Measurements from ENCODE around the gene CPSF7. TPM values are rescaled to one million over a fixed set of nuclear protein-coding genes. Genes with fewer than 3 reads are reported as not detected.
"Not testable (repeated sequence)": the region's sequence is repeated elsewhere in the genome, so short reads cannot be mapped to it uniquely, and the experiment has no call there.

Gene CPSF7
- total RNA-seq, 1 donor from 2014 or later: 13.0 TPM

DNA sequence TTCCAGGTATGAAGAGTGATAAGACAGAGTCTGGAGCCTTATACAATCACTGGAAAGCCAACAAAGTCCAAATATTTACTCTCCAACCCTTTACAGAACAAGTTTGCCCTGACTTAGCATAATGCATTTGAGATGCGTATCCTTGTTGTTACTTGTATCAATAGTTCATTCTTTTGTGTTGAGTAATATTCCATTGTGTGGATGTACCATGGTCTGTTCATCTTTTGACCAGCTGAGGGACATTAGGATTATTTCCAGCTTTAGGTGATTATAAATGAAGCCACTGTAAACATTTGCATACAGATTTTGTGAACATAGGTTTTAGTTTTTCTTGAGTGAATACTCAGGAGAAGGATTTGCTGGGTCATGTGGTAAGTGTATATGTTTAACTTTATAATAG is 9.8 kb upstream of the CPSF7 start:
- no peak for DNase-seq (ENCODE audit: low read depth, low spot score)

DNA sequence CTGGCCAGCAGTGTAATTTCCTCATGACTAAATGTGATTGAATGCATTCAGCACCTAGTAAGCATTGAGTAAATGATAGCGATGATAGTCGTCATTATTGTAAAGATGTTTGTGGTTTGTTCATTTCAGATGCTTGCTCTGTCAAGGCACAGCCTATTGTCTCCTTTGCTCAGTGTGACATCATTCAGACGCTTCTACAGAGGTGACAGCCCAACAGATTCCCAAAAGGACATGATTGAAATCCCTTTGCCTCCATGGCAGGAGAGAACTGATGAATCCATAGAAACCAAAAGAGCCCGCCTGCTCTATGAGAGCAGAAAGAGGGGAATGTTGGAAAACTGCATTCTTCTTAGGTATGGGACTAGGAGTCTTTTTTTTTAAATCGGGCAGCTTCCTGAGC is 7.7 kb upstream of the CPSF7 start:
- DNase-seq (ENCODE audit: low read depth, low spot score): no peak

DNA sequence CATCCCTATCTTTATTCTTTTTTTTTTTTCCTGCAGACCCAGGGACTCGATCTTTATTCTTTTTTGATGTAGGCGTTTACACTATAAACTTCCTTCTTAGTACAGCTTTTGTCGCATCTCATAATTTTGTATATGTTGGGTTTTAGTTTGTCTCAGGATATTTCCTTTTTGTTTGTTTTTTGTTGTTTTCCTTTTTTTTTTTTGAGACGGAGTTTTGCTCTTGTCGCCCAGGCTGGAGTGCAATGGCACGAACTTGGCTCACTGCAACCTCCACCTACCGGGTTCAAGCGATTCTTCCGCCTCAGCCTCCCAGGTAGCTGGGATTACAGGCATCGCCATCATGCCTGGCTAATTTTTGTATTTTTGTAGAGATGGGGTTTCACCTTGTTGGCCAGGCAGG is 1.1 kb upstream of the CPSF7 start:
- not testable (repeated sequence) for DNase-seq (ENCODE audit: low read depth, low spot score)

DNA sequence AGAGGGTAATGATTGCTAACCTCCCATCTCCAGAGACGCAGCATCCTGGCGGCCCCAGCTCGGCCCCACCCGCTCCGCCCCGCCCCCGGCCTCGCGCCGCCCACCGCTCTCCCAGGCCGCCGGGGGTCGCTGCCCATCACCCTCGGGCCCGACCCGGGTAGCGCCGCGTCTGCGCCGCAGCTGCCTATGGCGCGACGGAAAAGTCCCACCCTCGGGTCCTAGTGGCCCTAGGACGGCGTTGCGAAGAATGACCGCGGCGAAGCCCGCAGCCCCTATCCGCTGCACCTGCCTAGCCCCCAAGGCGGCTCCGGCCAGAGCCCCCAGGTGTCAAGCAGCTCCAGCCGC is 457 bp downstream of the CPSF7 start:
- peak; percentile 13 for DNase-seq (ENCODE audit: low read depth, low spot score)

DNA sequence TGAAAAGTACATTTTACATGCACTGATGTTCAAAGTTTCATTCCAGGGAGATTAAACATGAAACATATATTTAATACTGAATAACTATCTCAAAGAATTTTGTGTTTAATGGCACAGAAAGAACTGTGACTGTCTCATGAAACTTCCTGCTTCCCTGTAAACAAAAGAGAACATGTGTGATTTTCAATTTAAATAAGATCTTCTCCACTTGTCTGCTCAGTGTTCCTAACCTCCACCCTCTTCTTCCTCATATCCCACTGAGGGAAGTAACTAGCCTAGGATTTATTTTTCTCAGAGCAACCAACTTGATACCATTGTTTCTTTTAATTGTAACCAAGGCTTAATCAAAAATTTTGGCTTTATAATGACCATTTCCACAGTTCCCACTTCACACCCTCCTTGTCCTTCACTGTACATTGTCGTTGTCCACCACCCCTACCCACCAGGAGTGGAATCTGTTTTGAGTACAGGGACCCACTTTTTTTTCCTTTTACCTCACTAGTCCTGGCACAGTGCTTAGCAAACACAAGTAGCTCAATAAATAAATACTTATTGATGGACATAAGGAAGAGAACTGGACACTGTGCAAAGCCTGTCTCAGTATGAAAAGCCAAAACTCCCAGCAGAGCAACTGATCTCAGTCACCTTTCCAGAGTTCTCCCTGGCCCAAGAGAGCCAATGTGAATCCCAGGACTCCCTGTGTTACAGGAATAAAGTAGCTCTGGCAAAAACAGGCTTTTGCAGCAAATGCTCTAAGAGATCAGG is 4.2 kb downstream of the CPSF7 start:
- DNase-seq (ENCODE audit: low read depth, low spot score): no peak

DNA sequence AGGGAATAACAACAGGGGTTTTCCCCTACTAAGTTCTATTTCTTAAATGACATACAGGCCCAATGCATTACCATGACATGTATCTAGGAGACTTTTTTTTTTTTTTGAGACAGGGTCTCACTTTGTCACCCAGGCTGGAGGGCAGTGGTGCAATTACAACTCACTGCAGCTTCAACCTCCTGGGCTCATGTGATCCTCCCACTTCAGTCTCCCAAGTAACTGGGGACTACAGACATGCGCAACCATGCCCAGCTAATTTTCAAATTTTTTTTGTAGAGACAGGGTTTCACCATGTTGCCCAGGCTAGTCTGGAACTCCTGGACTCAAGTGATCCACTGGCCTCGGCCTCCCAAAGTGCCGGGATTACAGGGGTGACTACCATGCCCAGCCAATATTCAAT is 7.5 kb downstream of the CPSF7 start:
- no peak for DNase-seq (ENCODE audit: low read depth, low spot score)

DNA sequence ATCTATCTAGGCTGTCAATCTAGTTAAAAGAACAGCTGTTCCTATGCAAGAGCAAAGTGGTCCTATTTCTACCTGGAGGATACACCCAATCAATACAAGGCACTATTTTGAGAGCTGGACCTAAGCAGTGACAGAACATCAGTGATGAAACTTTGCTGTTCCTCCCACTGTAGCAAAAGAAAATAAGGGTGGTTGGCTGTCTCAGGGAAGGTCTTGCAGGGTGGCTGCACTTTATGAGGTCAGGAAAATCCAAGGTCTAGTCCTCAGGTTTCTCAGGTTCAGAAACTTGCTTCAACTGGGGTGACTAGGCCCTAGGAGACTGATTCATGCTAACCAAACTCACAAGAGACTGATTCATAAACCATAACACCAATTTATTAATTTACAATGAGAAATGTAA is 11.6 kb downstream of the CPSF7 start:
- DNase-seq (ENCODE audit: low read depth, low spot score): no peak

DNA sequence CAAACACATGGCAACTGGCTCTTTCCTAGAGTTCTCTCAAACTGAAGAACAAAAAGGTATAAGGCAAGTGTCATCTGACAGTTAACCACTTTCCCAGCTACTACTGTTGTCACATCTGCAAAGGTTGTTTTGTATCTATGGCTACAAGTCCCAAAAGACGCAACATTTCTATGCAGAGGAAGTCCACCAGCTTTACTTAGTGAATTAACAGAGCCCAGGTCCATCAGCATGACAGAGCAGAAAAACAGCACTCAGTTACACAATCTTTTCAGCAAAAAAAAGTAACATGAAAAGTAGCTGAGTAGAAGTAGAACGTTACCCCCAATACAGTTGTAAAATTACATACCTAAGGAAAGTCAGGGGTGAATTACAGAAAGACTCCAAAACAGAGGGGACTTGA is 12.1 kb downstream of the CPSF7 start:
- no peak for DNase-seq (ENCODE audit: low read depth, low spot score)

DNA sequence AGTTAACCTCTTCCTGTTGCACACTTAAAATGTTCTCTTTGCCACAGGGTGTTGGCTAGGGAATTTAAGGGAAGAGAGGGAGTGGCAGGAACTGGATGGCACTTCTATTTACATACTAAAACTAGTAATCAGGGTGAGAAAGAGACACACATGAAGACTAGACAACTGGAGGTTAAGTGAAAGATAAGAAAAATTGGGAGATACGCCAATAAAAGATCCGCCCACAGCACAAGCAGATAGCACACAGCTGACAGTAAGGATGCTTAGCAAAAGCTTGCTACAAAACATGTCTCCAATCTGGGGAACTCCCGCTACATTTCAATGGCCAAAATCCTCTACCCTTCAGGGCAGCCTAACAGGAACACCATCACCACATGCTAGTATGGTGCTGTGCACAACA is 12.8 kb downstream of the CPSF7 start:
- DNase-seq (ENCODE audit: low read depth, low spot score): no peak

DNA sequence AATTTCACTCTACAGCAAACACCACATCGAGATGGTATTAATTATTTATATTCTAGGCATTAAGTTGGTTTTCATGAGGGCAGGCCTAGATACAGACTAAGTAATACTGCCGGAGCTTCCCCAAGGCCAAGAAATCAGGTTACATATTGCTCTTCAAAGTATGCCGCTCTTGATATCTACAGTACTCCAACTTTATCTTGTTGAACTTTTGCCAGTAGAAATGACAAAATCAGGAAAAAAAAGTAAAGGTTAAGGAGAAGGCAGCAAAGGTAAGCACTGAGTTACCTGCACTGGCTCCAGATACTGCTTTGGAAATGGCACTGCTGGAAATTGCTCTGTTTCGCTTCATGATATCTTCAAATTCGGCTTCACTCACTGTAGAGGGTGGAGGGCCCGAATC is 14.4 kb downstream of the CPSF7 start:
- no peak for DNase-seq (ENCODE audit: low read depth, low spot score)

DNA sequence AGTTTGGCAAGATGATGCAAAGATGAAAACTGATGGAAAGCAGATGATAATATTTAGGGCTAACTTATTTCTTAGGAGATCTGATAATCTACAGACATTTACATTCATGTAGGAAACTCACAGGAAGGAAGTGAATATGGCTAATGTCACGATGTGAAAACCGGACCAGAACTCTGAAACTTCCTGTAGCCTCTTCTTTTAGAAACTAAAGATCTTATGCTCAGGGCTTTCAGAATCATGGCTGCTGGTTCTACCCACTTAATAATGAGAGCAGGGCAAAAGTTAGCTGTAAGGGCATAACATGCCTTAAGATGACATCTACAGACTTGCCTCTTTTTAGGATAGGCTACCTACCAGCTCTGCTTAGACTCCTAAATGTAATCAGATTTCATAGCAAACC is 15.2 kb downstream of the CPSF7 start:
- DNase-seq (ENCODE audit: low read depth, low spot score): no peak

DNA sequence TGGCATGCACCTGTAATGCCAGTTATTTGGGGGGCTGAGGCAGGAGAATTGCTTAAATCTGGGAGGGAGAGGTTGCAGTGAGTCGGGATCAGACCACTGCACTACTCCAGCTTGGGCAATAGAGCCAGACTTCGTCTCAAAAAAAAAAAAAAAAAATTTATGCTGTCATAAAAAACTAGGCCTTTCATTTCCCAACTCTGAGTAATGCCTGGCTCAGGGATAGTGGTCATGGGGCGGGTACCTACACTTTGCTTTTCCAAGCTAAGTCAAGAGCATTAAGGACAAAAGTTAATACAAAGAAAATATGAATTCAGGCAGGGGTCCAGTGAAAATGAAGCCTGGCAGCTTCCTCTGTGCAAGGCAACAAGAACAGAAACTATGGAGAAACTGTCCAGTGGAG is 16.3 kb downstream of the CPSF7 start:
- DNase-seq (ENCODE audit: low read depth, low spot score): no peak

DNA sequence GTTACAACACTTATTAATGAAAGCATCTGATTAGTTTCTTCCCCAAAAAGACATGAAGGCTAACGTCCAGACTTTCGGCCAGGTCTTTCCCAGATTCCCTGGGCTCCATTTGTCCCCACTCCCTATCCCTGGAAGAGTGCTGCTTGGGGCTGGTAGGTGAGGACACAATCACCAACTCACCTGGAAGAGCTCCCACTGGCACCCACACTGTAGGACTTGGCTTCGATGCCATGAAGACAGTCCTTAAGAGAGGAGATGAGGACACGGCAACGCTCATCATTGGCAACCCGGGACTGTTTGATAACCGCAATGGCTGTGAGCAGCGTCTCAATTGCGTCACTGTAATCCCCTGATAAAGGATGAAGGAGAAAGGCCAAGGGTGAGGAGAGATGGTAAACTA is 18.2 kb downstream of the CPSF7 start:
- no peak for DNase-seq (ENCODE audit: low read depth, low spot score)

DNA sequence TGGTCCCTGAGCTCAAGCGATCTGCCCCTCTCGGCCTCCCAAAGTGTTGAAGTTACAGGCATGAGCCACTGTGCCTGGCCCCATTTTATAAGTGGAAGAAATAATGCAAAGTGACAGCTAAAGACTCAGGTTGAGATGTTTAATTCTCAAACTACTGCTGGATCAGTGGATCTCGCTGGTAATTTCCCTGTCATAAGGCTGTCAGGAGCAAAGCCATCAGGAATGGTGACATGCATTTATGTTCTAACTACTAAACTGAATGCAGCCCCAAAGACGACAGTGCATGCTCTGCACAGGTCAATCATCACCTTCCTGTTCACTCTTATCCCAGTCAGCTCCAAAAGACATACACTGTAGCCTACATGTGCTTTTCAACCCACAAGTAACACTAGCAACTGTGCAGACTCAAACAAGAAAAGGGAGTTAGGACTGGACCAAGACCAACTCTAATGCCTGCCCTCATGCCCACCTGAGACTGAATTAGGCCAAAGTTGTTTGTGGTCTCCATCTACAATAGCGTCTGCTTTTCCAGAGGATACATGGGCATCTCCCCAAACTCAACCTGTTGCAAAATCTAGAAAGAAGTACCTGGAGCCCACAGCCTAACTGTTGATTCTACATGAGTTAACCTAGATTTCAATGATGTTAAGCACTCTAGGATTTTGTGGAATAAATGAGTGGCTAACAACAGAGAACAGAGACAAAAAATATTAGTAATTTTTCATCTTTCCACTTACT is 22.6 kb downstream of the CPSF7 start:
- DNase-seq (ENCODE audit: low read depth, low spot score): no peak

DNA sequence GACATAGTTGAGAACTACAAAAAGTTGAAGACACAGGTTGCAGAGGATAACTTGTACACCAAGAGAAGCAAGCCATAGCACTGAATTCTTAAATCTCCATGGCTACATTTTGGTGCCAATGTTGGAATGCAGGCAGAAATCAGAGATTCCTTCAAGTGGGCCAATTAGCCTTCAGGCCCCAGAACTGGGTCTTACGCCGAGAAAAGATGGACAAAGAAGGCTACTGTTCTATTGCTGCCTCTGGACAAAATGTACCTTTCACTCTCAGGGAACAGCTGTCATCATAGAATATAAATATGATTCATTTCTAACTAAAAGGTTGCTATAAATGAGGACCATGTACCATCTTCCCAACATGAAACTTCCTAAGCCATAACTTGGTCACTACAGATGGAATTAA is 23.7 kb downstream of the CPSF7 start:
- DNase-seq (ENCODE audit: low read depth, low spot score): no peak

DNA sequence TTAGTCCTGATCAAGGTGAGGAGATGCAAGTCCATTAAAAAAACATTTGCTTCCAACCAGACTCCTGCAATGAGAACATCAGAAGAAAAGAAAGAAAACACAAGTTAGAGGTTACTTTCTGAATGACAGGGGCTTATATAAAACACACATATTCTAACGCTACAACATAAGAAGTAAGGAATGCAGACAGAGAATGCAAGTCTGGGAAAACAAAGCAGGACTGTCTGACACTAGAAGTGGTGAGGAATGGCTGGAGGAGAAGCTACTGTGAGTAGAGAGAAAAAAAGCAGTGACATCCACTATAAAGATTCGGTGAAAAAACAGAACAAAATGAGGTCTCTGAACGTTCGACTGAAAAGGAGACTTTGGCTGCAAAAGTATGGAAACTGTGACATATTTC is 25.1 kb downstream of the CPSF7 start:
- no peak for DNase-seq (ENCODE audit: low read depth, low spot score)

DNA sequence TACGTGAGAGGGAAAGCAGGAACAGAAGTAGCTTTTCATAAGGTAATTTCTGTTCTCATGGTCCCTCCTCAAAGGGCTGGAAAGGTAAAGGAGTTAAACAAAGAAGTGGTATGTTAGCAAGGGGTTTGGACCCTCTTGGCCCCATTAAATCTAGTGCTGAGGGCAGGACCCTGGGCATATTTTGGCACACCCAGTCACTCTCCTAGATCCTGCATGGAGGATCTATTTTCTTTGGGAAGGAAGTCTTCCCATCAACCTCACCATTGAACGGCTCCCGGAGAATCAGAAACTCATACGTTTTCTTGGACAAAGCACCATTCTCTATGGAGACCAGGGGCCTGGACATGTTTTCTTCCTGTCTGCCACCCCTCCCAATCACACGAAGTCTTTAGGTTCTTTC is 25.7 kb downstream of the CPSF7 start:
- DNase-seq (ENCODE audit: low read depth, low spot score): no peak

DNA sequence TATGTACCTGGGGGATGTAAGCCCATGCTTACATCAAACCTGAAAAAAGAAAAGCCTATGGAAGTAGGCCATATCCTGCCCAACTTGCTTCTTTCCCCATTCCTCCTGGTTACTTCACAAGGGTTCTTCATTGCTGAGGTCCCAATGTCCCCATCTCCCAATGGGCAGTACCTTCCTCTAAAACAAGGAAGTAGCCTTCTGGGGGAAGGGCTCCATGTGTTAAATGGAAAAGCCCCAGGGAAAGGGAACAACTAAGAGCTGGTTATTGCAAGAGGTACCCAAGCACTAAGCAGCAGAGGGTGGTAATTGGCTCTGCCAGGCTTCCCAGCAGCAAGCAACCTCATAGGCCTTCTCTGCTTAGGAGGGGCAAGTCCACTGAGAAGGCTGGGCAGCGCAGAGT is 26.1 kb downstream of the CPSF7 start:
- DNase-seq (ENCODE audit: low read depth, low spot score): no peak

DNA sequence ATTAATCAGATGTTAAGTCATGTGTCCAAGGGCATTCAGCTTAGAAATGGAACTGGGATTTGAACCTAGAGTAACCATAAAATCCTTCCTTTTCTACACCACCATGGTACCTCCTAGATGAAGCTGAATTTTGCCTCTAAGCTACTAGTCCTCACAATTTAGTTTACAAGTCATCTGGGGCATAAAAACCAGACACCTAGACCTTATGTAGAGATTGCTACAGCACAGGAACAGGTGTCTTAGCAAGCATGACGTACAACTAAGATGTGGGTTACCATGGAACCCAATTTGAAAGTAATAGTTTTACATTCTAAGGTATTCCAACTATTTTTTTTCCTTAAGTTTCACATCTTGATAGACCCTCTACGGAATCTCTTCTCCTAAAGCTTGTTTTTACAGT is 28.2 kb downstream of the CPSF7 start:
- DNase-seq (ENCODE audit: low read depth, low spot score): no peak

DNA sequence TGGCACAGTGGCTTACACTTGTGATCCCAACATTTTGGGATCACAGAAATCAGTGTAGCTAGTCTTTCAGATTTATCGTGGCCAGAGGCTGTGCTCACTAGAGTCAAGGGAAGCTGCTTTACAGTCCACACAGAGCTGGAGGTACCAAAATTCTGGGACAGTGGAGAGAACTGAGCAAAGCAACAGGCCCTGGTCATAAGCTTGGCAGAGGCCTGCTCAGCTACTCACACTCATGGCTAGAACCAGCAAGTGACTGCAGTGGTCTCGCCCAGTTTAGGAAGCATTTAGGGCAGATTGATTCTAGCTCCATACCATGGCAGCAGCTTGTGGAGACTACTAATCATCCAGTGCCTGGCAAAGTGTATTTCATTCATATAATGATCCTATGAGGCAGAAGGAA is 28.6 kb downstream of the CPSF7 start:
- no peak for DNase-seq (ENCODE audit: low read depth, low spot score)

DNA sequence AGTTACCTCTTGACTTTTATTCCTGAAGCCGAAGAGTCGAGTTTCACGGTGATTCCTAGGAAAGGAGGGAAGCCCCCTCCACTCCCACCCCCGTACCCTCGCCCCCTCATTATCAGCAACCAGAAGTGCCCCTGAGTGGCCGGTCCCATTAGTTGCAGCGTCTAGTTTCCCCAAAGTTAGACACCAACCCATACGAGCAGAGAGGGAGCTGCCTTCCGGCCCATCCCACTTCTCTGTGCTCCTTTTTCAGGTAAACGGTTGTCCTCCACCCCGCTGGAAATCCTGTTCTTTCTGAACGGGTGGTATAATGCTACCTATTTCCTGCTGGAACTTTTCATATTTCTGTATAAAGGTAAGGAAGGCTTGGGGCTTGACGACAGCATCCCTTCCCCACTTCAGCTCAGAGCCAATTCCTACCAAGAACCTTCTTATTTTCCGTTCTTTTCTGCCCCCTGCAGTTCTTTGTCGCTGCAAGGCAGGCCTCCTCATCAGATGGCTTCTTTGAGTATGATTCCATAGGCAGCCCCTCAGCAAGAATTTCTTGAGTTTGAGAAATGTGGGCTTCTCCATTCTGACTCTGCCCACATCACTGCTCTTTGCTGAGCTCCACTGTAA is 36.7 kb downstream of the CPSF7 start:
- DNase-seq (ENCODE audit: low read depth, low spot score): no peak

DNA sequence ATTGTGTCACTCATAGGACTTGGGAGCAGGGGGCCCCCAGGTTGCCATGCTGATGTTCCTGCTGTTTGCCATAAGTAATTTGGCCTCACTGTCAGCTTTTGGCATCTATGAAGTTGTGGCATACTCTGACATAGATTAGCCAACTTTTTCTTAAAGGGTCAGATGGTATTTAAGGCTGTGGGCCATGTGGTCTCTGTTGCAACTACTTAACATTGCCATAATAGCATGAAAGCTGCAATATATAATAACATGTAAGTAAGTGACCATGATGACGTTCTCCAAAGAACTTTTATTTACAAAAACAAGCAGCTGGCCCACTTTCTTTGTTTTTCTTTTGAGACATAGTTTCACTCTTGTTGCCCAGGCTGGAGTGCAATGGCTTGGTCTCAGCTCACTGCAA is 39.6 kb downstream of the CPSF7 start:
- no peak for DNase-seq (ENCODE audit: low read depth, low spot score)
